Measurements from ENCODE around the gene APLF. TPM values are rescaled to one million over a fixed set of nuclear protein-coding genes. Genes with fewer than 3 reads are reported as not detected.

APLF gene
- total and polyA plus RNA-seq, 2 donors (not counting 3 experiments of a cell fraction or from before 2014, with no cell fraction given) = 0.75 to 2.3 TPM

DNA sequence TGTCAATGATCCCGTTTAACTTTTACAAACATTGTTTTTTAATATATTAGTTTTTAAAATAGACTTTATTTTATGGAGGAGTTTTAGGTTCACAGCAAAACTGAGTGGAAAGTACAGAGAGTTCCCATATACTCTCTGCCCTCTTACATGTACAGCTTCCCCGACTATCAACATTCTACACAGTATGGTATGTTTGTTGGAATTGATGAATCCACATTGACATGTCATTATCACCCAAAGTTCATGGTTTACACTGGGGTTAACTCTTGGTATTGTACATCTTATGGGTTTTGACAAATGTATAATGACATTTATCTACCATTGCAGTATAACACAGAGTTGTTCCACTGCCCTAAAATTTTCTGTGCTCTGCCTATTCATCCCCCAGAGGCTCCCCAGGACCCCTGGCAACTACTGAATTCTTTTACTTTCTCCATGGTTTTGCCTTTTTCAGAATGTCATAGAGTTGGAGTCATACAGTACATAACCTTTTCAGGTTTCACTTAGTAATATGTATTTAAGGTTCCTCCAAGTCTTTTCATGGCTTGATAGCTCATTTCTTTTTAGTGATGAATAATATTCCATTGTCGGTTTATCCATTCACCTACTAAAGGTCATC, 5.5 kb downstream of the APLF start:
- POLR2A ChIA-PET = no interaction called here
- H3K27ac ChIP-seq (ENCODE audit: insufficient read depth, low read depth, low read length) = no peak overlapping the region
- no peak for FAIRE-seq

More for the DNA sequence above, 5.5 kb downstream of the APLF start:
- DNase-seq (ENCODE audit: low read depth, low spot score) = no peak
- H4K20me1 ChIP-seq (replicated peaks; ENCODE audit: control insufficient read depth, extremely low read depth, insufficient read depth, low read length) = no peaks in the 10 kb centered on the region
- TF ChIP-seq, protein P1, sequence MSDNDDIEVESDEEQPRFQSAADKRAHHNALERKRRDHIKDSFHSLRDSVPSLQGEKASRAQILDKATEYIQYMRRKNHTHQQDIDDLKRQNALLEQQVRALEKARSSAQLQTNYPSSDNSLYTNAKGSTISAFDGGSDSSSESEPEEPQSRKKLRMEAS (IDR thresholded peaks at IDR 0.05; ENCODE audit: insufficient read depth, insufficient read length) = no peak
- TF ChIP-seq POLR2AphosphoS5 (IDR thresholded peaks at IDR 0.05; ENCODE audit: insufficient read depth, low read depth, low read length) (no peak), MYC (IDR thresholded peaks at IDR 0.05; ENCODE audit: low read depth, low read length) (no peak), POLR2A (IDR thresholded peaks at IDR 0.05; ENCODE audit: low read depth, low read length) (no peak), GATA2 (IDR thresholded peaks at IDR 0.05; ENCODE audit: insufficient read depth, insufficient read length, low read depth, low read length) (no peak), FOS (IDR thresholded peaks at IDR 0.05; ENCODE audit: borderline replicate concordance, insufficient read depth, low read length) (no peak), JUN (IDR thresholded peaks at IDR 0.05; ENCODE audit: borderline replicate concordance, insufficient read depth, insufficient read length, low read depth) (no peak)
- TF ChIP-seq, protein P2, sequence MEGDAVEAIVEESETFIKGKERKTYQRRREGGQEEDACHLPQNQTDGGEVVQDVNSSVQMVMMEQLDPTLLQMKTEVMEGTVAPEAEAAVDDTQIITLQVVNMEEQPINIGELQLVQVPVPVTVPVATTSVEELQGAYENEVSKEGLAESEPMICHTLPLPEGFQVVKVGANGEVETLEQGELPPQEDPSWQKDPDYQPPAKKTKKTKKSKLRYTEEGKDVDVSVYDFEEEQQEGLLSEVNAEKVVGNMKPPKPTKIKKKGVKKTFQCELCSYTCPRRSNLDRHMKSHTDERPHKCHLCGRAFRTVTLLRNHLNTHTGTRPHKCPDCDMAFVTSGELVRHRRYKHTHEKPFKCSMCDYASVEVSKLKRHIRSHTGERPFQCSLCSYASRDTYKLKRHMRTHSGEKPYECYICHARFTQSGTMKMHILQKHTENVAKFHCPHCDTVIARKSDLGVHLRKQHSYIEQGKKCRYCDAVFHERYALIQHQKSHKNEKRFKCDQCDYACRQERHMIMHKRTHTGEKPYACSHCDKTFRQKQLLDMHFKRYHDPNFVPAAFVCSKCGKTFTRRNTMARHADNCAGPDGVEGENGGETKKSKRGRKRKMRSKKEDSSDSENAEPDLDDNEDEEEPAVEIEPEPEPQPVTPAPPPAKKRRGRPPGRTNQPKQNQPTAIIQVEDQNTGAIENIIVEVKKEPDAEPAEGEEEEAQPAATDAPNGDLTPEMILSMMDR (IDR thresholded peaks at IDR 0.05; ENCODE audit: extremely low read depth in 1 of 2, insufficient read depth in 1 of 2, low read depth in 1 of 2, low read length in 2 of 2) = no peak
- H3K9me3 ChIP-seq (replicated peaks; ENCODE audit: control insufficient read depth, insufficient read depth, low read length) = no peaks in the 10 kb centered on the region
- intact Hi-C loops (cut with micrococcal nuclease) = no loop called here
- BruUV-seq (replicated peaks) = no TSS peak
- CTCF ChIA-PET = interaction anchor here (1.0 to 2.1 kb wide), 2 partner anchors 9 to 15 kb away, joined by 3 to 7 read pairs; no protein-coding TSS in a partner anchor
- H2AFZ ChIP-seq (ENCODE audit: low read depth, low read length) = no peak overlapping the region
- H3K4me1 ChIP-seq (ENCODE audit: control insufficient read depth, extremely low read depth, insufficient read depth, low read length) = no peaks in the 10 kb centered on the region
- no peak overlapping the region for H3K4me2 ChIP-seq (ENCODE audit: insufficient read depth, low read length)
- no peak overlapping the region for H3K4me3 ChIP-seq (replicated peaks in 1 of 3; ENCODE audit: insufficient read depth in 1 of 3, low read depth in 1 of 3, low read length in 3 of 3)
- H3K79me2 ChIP-seq (ENCODE audit: control insufficient read depth, insufficient read depth, low read length) = no peaks in the 10 kb centered on the region
- no peaks in the 10 kb centered on the region for H3K27me3 ChIP-seq (ENCODE audit: control insufficient read depth in 2 of 2, insufficient read depth in 2 of 2, low read length in 2 of 2)
- H3K36me3 ChIP-seq (ENCODE audit: control insufficient read depth in 2 of 2, extremely low read depth in 1 of 2, insufficient read depth in 2 of 2, low read length in 2 of 2) = no peaks in the 10 kb centered on the region
- H3K9me1 ChIP-seq (replicated peaks; ENCODE audit: control insufficient read depth, extremely low read depth, insufficient read depth, low read length) = no peaks in the 10 kb centered on the region
- H3K9ac ChIP-seq (replicated peaks; ENCODE audit: extremely low read depth, insufficient read depth, low read length) = no peak overlapping the region
- dilution Hi-C loops (cut with MboI; ENCODE audit: extremely low pct_ligation_motif_present, low sequenced_read_pairs) = no loop called here
